K562 (cell line): ENCODE data around the gene TENM4. TPM values are rescaled to one million over a fixed set of nuclear protein-coding genes. Genes with fewer than 3 reads are reported as not detected.

Experiments used
- ATAC-seq: fragments of 200-7000 bp; cut with Tn5 transposase; 3 replicates; pipeline ENCODE4 v1.9.1; 2020; ENCODE audit warnings: moderate library complexity
- BruUV-seq: library from RNA; stranded (reverse); fragments of 400-500 nt; replicated peaks from 2 replicates; lab custom pipeline; 2021; lab: Mats Ljungman, UMichigan
- CTCF ChIA-PET: fragments of 300-600 bp; formaldehyde crosslinking; extraction: SDS; loops from one replicate; lab custom pipeline; 2021; ENCODE audit warnings: low intra/inter-chr PET ratio; lab: Yijun Ruan, JAX
- POLR2A ChIA-PET: fragments of 300-600, 350-650 bp; sonication (Branson Sonifier 250); formaldehyde crosslinking; extraction: SDS; loops from one replicate; lab custom pipeline; 2021; ENCODE audit warnings: antibody characterized with exemption, inconsistent platforms; lab: Yijun Ruan, JAX
- DNase-seq, 4 experiments: peaks; one replicate each; pipeline versions ENCODE4 v3.0.0 to v3.0.0-alpha.2; 2011 to 2018; ENCODE audit warnings: low spot score in 3 of 4, mixed read lengths in 3 of 4; ENCODE audit errors: extremely low read depth in 1 of 4
- FAIRE-seq: peaks from 2 replicates; lab custom pipeline; 2011; peaks lifted over from hg19 to GRCh38; lab: Jason Lieb, UNC
- H2AFZ ChIP-seq: 2 replicates; pipeline ENCODE4 v1.6.0; 2011; ENCODE audit warnings: low read depth, low read length, control low read depth, inconsistent platforms
- H3K27ac ChIP-seq: fragments of 200-600 bp; 3 replicates; pipeline ENCODE4 v1.8.0; 2011; ENCODE audit warnings: low read depth, mild to moderate bottlenecking, control low read depth, inconsistent platforms, low read length, moderate library complexity, mixed read lengths; ENCODE audit errors: extremely low read depth
- H3K27me3 ChIP-seq, 2 experiments: fragments of 300-600 bp in 1 of 2; 2 replicates in 1 of 2; 3 replicates in 1 of 2; pipeline versions ENCODE4 v1.6.0 to v1.8.0; 2011; ENCODE audit warnings: inconsistent platforms in 2 of 2, low read length in 2 of 2, mild to moderate bottlenecking in 1 of 2, mixed read lengths in 1 of 2, moderate library complexity in 1 of 2; ENCODE audit not compliant: control insufficient read depth in 2 of 2, insufficient read depth in 2 of 2
- H3K36me3 ChIP-seq: fragments of 300-600 bp; 3 replicates; pipeline ENCODE4 v1.8.0; 2011; ENCODE audit warnings: mild to moderate bottlenecking, low read length, inconsistent platforms; ENCODE audit not compliant: control insufficient read depth, insufficient read depth
- H3K4me1 ChIP-seq, 2 experiments: fragments of 200-600 bp in 1 of 2; replicated peaks in 1 of 2; 2 replicates in 1 of 2; 3 replicates in 1 of 2; pipeline versions ENCODE4 v1.5.1 to v1.8.0; 2011; ENCODE audit warnings: inconsistent platforms in 2 of 2, low read length in 2 of 2, mild to moderate bottlenecking in 1 of 2, mixed read lengths in 1 of 2, moderate library complexity in 1 of 2; ENCODE audit not compliant: control insufficient read depth in 2 of 2, insufficient read depth in 2 of 2
- H3K4me2 ChIP-seq: 2 replicates; pipeline ENCODE4 v1.6.1; 2011; ENCODE audit warnings: low read length, control low read depth, inconsistent platforms, mixed read lengths; ENCODE audit not compliant: insufficient read depth
- H3K4me3 ChIP-seq: fragments of 200-600 bp; sonication (generic), shearing (Covaris generic); 2 replicates; pipeline ENCODE4 v1.5.1; 2016; ENCODE audit warnings: control low read depth, inconsistent platforms
- H3K79me2 ChIP-seq: fragments of 200-600 bp; 3 replicates; pipeline ENCODE4 v1.8.0; 2011; ENCODE audit warnings: low read length, inconsistent platforms; ENCODE audit not compliant: control insufficient read depth, insufficient read depth
- H3K9ac ChIP-seq, 2 experiments: 2 replicates each; pipeline versions ENCODE4 v1.6.0 to v1.6.1; 2011; ENCODE audit warnings: low read depth in 2 of 2, low read length in 2 of 2, control low read depth in 1 of 2, inconsistent platforms in 1 of 2, mild to moderate bottlenecking in 1 of 2, mixed read lengths in 1 of 2; ENCODE audit not compliant: insufficient read depth in 1 of 2
- H3K9me1 ChIP-seq: one replicate; pipeline ENCODE4 v1.6.0; 2011; ENCODE audit warnings: inconsistent platforms, mild to moderate bottlenecking, low read length, moderate library complexity; ENCODE audit not compliant: control insufficient read depth, insufficient read depth
- H3K9me3 ChIP-seq: replicated peaks from 2 replicates; pipeline ENCODE4 v1.5.1; 2011; ENCODE audit warnings: low read depth, low read length, inconsistent platforms; ENCODE audit not compliant: control insufficient read depth, insufficient read depth
- H4K20me1 ChIP-seq: replicated peaks from 2 replicates; pipeline ENCODE4 v1.6.1; 2011; ENCODE audit warnings: low read length, inconsistent platforms, mixed read lengths; ENCODE audit not compliant: control insufficient read depth, insufficient read depth
- ARID3A ChIP-seq: IDR thresholded peaks from 2 replicates; pipeline ENCODE4 v1.6.1; 2012; ENCODE audit warnings: low read depth, low read length, improper control_type of control experiment, borderline replicate concordance
- COPS2 ChIP-seq: fragments of 450-650 bp; conservative IDR thresholded peaks from 2 replicates; pipeline ENCODE4 v1.6.1; 2016; ENCODE audit warnings: mild to moderate bottlenecking, moderate library complexity
- JUNB ChIP-seq: fragments of 450-650 bp; formaldehyde crosslinking; conservative IDR thresholded peaks from 2 replicates; pipeline ENCODE4 v1.4.0; 2020; ENCODE audit warnings: mild to moderate bottlenecking
- OTX1 ChIP-seq: fragments of 450-650 bp; formaldehyde crosslinking; IDR thresholded peaks from 2 replicates; pipeline ENCODE4 v1.4.0; 2022; ENCODE audit warnings: mild to moderate bottlenecking
- TCF7L2 ChIP-seq: fragments of 150-350 bp; IDR thresholded peaks from 2 replicates; pipeline ENCODE4 v1.6.1; 2016; ENCODE audit warnings: low read depth, mild to moderate bottlenecking, low read length, moderate library complexity
- U2AF1 ChIP-seq: fragments of 200-400 bp; formaldehyde crosslinking; optimal IDR thresholded peaks from 2 replicates; pipeline ENCODE3; 2017; ENCODE audit warnings: mild to moderate bottlenecking, low read depth, low read length, moderate library complexity
- UBTF ChIP-seq, 2 experiments: IDR thresholded peaks; 2 replicates each; pipeline ENCODE4 v1.6.1; 2012; ENCODE audit warnings: improper control_type of control experiment in 2 of 2, low read depth in 2 of 2, low read length in 2 of 2, borderline replicate concordance in 1 of 2
- WGBS: fragments of 100-300 bp; shearing (Covaris generic); methylation state at CpG from one replicate; pipeline ENCODE4 v1.1.6; 2016; ENCODE audit warnings: low coverage, mixed read lengths; ENCODE audit not compliant: insufficient coverage; ENCODE audit errors: missing lambda C conversion rate; 5-methylcytosine and 5-hydroxymethylcytosine counted together
- in situ Hi-C: fragments of 300-500 bp; cut with MboI; formaldehyde crosslinking; loops from 4 replicates; pipeline ENCODE4 v1.15.0; 2018; ENCODE audit warnings: inconsistent platforms, mixed read lengths
- intact Hi-C: fragments of 100-400 bp; cut with micrococcal nuclease; formaldehyde crosslinking; loops from 2 replicates; pipeline ENCODE4 v1.14.2; 2022
- polyA plus RNA-seq, 8 experiments: library from polyadenylated mRNA; depleted of rRNA in 4 of 8; stranded (reverse) in 5 of 8; unstranded in 3 of 8; fragments of >200 nt; fragmentation: Nextera tagmentation in 2 of 8; fragmentation: Illumina TruSeq in 1 of 8; extraction: Ambion mirVana in 2 of 8; extraction: Trizol in 1 of 8; gene quantifications; 2 replicates each; pipeline versions ENCODE4 v1.2.1 to v1.2.3, GENCODE V29; 2011 to 2014; ENCODE audit warnings: inconsistent platforms in 1 of 8, missing spikeins in 1 of 8
- total RNA-seq, 7 experiments: library from RNA; depleted of rRNA in 6 of 7; stranded (reverse); fragments of >200 nt in 6 of 7; fragmentation: Illumina TruSeq in 2 of 7; extraction: Trizol in 2 of 7; gene quantifications; 2 replicates each; pipeline versions ENCODE4 v1.2.1 to v1.2.3, GENCODE V29; 2011 to 2021; ENCODE audit warnings: low replicate concordance in 1 of 7

TENM4 gene
- total and polyA plus RNA-seq, 9 of the 15 experiments (the other 6 are each of a cell fraction or from before 2014, with no cell fraction given): 0.16 TPM; not detected in 8

- intact Hi-C loops (no loop called here), in situ Hi-C loops (no loop called here)
- H3K79me2 ChIP-seq: no peaks in the 10 kb centered on the region
- H3K9me3 ChIP-seq: no peaks in the 10 kb centered on the region
- H3K36me3 ChIP-seq: no peaks in the 10 kb centered on the region
- FAIRE-seq: no peak
- DNase-seq: no peak
- 0% methylated on average over 3 of the region's 3 CpGs for WGBS
- no peak overlapping the region for H3K9ac ChIP-seq
- H3K4me3 ChIP-seq: no peak overlapping the region
- ChIA-PET CTCF (no interaction called here), POLR2A (no interaction called here)
- BruUV-seq: no TSS peak
- H3K4me1 ChIP-seq: no peaks in the 10 kb centered on the region
- H2AFZ ChIP-seq: no peak overlapping the region
- ATAC-seq: no peak
- no peak overlapping the region for H3K27ac ChIP-seq
- no peak overlapping the region for H3K4me2 ChIP-seq
- no peaks in the 10 kb centered on the region; a peak in 1 of 5 replicates for H3K27me3 ChIP-seq
- H4K20me1 ChIP-seq: no peaks in the 10 kb centered on the region
- H3K9me1 ChIP-seq: no peaks in the 10 kb centered on the region
- TF ChIP-seq U2AF1 (no peak), JUNB (no peak), OTX1 (CRISPR knock-in tag) (no peak), COPS2 (no peak), ARID3A (no peak), TCF7L2 (no peak), UBTF (IDR thresholded peaks at IDR 0.05; ENCODE audit: borderline replicate concordance in 1 of 2, low read depth in 2 of 2, low read length in 2 of 2) (no peak)
These were observed 397.1 kb downstream of the TENM4 start for GRCh38 chr11:79043726-79044125.
